ENCODE measurements around the gene MAP4K4. TPM values are rescaled to one million over a fixed set of nuclear protein-coding genes. Genes with fewer than 3 reads are reported as not detected.

MAP4K4 gene
- total RNA-seq, 4 donors from 2014 or later, result 79.3 to 104 (median 95.0) TPM

DNA sequence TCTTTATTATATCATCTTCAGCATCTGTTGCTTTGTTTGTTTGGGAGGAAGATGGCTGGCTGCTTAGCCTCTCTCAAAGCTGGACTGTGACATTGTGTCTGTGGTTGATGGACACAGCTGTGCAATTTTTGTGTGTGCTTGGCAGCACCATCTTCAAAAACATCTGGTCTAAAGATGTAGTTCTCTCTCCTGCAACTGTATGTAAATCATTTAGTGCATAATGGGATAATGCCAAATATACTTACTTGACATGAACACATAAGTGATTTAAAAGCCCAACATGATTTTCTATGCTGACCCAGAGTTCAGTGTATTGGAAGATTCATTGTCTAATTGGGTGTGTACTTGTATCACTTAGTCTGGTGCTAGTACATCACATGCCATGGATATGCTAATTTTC, 112.2 kb downstream of the MAP4K4 start:
- TF ChIP-seq, protein P1, sequence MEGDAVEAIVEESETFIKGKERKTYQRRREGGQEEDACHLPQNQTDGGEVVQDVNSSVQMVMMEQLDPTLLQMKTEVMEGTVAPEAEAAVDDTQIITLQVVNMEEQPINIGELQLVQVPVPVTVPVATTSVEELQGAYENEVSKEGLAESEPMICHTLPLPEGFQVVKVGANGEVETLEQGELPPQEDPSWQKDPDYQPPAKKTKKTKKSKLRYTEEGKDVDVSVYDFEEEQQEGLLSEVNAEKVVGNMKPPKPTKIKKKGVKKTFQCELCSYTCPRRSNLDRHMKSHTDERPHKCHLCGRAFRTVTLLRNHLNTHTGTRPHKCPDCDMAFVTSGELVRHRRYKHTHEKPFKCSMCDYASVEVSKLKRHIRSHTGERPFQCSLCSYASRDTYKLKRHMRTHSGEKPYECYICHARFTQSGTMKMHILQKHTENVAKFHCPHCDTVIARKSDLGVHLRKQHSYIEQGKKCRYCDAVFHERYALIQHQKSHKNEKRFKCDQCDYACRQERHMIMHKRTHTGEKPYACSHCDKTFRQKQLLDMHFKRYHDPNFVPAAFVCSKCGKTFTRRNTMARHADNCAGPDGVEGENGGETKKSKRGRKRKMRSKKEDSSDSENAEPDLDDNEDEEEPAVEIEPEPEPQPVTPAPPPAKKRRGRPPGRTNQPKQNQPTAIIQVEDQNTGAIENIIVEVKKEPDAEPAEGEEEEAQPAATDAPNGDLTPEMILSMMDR (IDR thresholded peaks at IDR 0.05; ENCODE audit: low read depth), result no peak

DNA sequence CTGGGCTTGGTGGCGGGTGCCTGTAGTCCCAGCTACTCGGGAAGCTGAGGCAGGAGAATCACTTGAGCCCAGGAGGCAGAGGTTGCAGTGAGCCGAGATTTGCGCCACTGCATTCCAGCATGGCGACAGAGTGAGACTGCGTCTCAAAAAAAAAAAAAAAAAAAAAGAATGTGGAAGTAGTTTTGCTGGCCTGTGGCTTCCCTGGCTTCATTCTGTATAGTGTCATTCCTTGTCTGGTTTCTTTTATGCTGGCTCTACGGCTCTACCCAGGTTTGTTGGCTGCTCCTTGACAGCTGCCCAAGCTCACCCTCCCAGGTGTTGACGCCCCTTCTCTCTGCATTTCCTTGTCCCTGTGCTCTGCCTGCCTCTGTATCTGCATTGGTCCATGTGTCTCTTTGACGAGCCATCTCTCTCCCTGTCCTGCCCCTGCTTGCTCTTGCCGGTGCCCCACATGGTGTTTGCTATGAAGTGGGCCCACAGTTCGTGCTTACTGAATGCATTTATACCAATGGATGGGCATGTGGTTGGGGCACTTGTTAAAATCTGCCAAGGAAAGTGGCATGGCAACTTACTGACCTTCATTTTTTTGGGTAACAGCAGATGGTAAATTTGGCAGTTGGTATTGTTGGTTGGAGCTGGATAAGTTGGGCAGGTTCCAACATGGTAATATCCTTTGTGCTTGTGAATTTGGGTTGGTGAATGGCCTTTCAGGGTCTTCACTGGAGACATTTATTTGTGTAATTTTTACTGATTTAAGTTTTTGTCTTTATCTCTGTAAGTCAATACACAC, 113.9 kb downstream of the MAP4K4 start:
- TF ChIP-seq, protein P1 (IDR thresholded peaks at IDR 0.05; ENCODE audit: low read depth), result no peak

DNA sequence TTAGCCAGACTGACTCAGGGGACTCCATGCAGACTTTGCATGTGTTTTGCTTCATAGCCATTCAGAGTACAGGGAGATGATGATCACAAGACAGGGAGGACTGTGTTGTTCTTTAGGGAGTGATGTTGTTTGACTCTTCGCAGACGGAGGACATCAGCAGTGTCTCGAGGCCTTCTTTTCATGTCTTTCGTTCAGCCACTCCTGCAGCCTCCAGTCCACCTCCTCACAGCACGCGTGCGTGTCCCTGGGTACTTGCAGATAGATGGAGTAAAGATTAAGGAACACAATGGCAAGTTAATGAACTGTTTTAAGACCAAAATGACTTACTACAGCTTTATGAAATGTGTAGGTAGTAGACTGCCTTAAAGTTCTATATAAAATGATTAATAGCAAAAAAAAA, 114.7 kb downstream of the MAP4K4 start:
- TF ChIP-seq, protein P1 (IDR thresholded peaks at IDR 0.05; ENCODE audit: low read depth), result no peak

DNA sequence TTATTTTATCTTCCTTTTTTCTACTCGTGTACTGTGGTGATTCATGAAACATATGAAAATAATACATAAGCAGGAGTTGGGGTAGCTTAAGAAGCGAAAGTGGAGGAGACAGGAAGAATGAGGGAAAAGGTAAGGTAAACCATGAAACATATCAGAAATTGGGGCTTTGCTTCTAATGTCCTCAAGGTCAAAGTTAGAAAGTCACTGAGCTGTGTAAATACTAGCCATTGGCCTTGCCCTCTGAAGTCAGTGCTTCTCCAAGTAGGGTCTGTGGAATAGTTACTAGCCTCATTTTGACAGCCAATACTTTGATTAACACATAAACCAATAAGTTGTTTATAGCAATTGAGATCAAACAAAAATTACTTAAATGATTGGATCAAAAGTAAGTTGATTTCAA, 117.2 kb downstream of the MAP4K4 start:
- TF ChIP-seq, protein P1 (IDR thresholded peaks at IDR 0.05; ENCODE audit: low read depth), result no peak

DNA sequence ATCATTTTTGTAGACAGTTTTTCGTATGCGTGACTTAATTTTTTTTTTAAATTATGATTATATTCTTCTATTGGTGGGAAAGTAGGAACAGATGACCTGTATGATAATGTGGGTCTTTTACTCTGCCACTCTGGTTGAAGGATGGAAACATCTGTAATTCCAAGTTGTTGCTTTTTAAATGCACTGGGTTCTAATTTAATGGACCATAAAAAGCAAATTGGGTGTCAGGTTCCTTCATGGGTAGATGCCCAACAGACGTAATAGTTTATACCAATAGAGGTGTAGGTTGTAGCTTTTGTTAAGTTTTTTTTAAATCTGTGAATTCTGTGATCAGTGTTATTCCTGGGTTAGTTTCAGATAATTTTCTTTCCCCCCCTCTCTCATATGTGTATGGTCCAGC, 117.6 kb downstream of the MAP4K4 start:
- TF ChIP-seq, protein P1 (IDR thresholded peaks at IDR 0.05; ENCODE audit: low read depth), result no peak

DNA sequence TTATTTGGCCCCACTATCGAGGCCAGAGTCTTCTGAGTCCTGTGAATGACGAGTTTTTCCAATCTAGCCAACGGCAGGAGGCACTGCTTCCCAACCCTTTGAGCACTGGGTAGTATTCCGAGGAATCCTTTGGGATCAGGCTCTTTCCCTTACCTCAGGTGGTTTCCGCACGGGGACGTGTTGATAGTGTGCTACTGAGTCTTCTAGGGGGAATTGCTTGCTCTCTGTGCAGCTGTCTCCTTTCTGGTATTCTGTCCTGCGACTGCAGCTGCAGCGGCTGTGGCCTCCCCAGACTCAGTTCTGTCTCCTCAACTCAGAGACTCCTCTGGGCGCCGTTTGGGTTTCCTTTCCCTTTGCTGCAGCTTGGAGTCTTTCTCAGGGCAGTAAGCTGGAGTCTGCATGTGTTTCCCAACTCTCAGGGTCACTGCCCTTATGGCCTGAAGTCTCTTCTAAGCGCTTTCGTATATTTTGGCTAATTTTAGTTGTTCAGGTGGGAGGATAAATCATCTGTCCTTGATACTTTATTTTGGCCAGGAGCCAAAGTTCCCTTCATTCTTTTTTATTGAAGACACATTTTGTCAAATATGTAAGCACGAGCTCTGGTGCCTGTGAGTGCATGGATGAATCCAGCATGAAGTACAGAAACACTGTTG, 118.4 kb downstream of the MAP4K4 start:
- TF ChIP-seq, protein P1 (IDR thresholded peaks at IDR 0.05; ENCODE audit: low read depth), result no peak

DNA sequence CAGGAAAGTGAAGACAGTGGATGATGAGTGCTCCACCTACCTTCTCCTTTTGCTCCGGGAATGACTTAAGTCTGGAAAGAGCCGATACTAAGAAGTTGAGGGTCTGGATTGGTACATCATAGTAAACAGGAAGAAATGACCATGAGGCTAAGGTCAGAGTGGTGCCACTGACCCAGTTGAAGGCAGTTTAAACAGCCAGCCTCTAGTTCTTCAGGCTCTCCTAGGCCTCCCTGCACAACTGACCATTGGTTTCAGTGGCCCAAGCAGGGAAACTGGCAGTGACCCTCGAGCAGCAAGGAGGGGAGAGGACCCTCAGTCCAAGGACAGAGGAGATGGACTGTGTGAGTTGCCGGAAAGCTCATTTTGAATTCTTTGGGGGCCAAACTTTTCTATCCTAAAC, 119.1 kb downstream of the MAP4K4 start:
- TF ChIP-seq, protein P1 (IDR thresholded peaks at IDR 0.05; ENCODE audit: low read depth), result no peak

Data from subcutaneous adipose tissue (tissue), 4 donors.